ENCODE data around the gene SPECC1L. TPM values are rescaled to one million over a fixed set of nuclear protein-coding genes. Genes with fewer than 3 reads are reported as not detected.

Gene SPECC1L
- total and polyA plus RNA-seq, 2 of the 8 experiments (the other 6 are each of a cell fraction or from before 2014, with no cell fraction given) = 15.7 to 61.6 TPM

DNA sequence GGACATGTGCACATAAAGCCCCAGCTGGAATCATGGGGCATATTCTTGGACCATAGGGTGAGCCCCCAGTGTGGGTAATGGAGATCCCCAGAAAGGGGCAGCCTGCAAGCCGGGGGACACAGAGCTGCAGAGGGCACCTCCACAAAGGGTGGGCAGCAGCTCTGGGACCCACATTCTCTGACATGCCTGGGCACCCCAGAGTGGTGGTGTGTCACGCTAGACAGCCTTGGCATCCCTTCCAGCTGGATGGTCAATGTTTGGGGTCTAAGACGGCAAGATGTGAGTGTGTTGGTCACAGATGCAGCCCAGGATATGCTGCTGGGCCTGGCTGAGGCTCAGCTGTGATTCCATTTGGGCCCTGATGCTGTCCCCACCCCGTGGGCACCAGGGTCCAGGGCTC is 166.5 kb downstream of the SPECC1L start:
- no peak overlapping the region for H3K14ac ChIP-seq (ENCODE audit: insufficient read length)
- no peaks in the 10 kb centered on the region for H3K9me3 ChIP-seq (ENCODE audit: insufficient read depth in 2 of 2, low read depth in 1 of 2, low read length in 1 of 2)
- FAIRE-seq (no peak), DNase-seq (ENCODE audit: low read depth in 1 of 2, low spot score in 2 of 2) (no peak)
- no peaks in the 10 kb centered on the region for H3K36me3 ChIP-seq (ENCODE audit: control insufficient read depth in 2 of 4, insufficient read depth in 4 of 4, low read length in 3 of 4)
- no peaks in the 10 kb centered on the region for H3K79me1 ChIP-seq (ENCODE audit: low read depth, low read length)
- no peak overlapping the region for H2AK5ac ChIP-seq (ENCODE audit: low read depth, low read length)
- no peak overlapping the region for H3K4me2 ChIP-seq (ENCODE audit: insufficient read depth in 1 of 2, low read depth in 2 of 2, low read length in 2 of 2)
- no peak overlapping the region for H2BK12ac ChIP-seq (ENCODE audit: low read depth, low read length)
- no peak overlapping the region for H2BK5ac ChIP-seq (ENCODE audit: low read depth, low read length)
- H4K8ac ChIP-seq (ENCODE audit: extremely low read depth, insufficient read depth, low read length) = no peak overlapping the region
- ChIA-PET CTCF (ENCODE audit: partially characterized antibody) (interaction anchor here (0.9 to 10.8 kb wide), 8 partner anchors 9 to 92 kb away, joined by 3 to 114 read pairs (median 3); no protein-coding TSS in a partner anchor), POLR2A (ENCODE audit: partially characterized antibody) (interaction anchor here (1.3 kb wide), 1 partner anchor 37 kb away, joined by 4 read pairs; no protein-coding TSS in a partner anchor)
- H3K23ac ChIP-seq (ENCODE audit: insufficient read length) = no peak overlapping the region
- no peaks in the 10 kb centered on the region for H3K23me2 ChIP-seq (ENCODE audit: low read depth, low read length)
- H2BK20ac ChIP-seq (ENCODE audit: low read length) = no peak overlapping the region
- H3K4ac ChIP-seq (replicated peaks; ENCODE audit: insufficient read length, low read depth, low read length) = no peak overlapping the region
- no peak overlapping the region for H4K91ac ChIP-seq (replicated peaks; ENCODE audit: insufficient read length, low read length)
- TF ChIP-seq SP1 (IDR thresholded peaks at IDR 0.05; ENCODE audit: low read depth, low read length) = no peak
- TF ChIP-seq SRF (IDR thresholded peaks at IDR 0.05; ENCODE audit: low read depth, low read length) = no peak
- TF ChIP-seq CHD2 (IDR thresholded peaks at IDR 0.05; ENCODE audit: low read length) = no peak
- no peak for TF ChIP-seq EZH2 (IDR thresholded peaks at IDR 0.05; ENCODE audit: low read depth, low read length, severe bottlenecking)
- no peak for TF ChIP-seq TCF12 (IDR thresholded peaks at IDR 0.05; ENCODE audit: low read depth, low read length)
- TF ChIP-seq KDM5A (IDR thresholded peaks at IDR 0.05; ENCODE audit: low read length) = no peak
- TF ChIP-seq MAFK (IDR thresholded peaks at IDR 0.05; ENCODE audit: low read depth, low read length) = no peak
- TF ChIP-seq KDM1A (IDR thresholded peaks at IDR 0.05; ENCODE audit: borderline replicate concordance, low read length) = no peak
- TF ChIP-seq SIRT6 (IDR thresholded peaks at IDR 0.05; ENCODE audit: low read length) = no peak
- TF ChIP-seq BACH1 (IDR thresholded peaks at IDR 0.05; ENCODE audit: low read length) = no peak
- TF ChIP-seq CEBPB (IDR thresholded peaks at IDR 0.05; ENCODE audit: low read depth, low read length) = no peak
- TF ChIP-seq, protein P1, sequence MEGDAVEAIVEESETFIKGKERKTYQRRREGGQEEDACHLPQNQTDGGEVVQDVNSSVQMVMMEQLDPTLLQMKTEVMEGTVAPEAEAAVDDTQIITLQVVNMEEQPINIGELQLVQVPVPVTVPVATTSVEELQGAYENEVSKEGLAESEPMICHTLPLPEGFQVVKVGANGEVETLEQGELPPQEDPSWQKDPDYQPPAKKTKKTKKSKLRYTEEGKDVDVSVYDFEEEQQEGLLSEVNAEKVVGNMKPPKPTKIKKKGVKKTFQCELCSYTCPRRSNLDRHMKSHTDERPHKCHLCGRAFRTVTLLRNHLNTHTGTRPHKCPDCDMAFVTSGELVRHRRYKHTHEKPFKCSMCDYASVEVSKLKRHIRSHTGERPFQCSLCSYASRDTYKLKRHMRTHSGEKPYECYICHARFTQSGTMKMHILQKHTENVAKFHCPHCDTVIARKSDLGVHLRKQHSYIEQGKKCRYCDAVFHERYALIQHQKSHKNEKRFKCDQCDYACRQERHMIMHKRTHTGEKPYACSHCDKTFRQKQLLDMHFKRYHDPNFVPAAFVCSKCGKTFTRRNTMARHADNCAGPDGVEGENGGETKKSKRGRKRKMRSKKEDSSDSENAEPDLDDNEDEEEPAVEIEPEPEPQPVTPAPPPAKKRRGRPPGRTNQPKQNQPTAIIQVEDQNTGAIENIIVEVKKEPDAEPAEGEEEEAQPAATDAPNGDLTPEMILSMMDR (IDR thresholded peaks at IDR 0.05; ENCODE audit: control extremely low read depth in 1 of 3, insufficient read depth in 1 of 3, low read depth in 1 of 3, low read length in 3 of 3) = no peak
- H3K79me2 ChIP-seq (ENCODE audit: control insufficient read depth in 1 of 2, insufficient read depth in 2 of 2, low read length in 2 of 2) = no peaks in the 10 kb centered on the region
- H3K27ac ChIP-seq (ENCODE audit: low read depth, low read length) = no peak overlapping the region
- H2BK120ac ChIP-seq (replicated peaks; ENCODE audit: low read depth, low read length) = no peak overlapping the region
- H3K56ac ChIP-seq (replicated peaks; ENCODE audit: insufficient read length, low read depth, low read length) = no peak overlapping the region
- WGBS, 2 experiments (ENCODE audit: extremely low coverage in 1 of 2, insufficient coverage in 1 of 2, insufficient read length in 1 of 2, insufficient replicate concordance in 2 of 2, low coverage in 1 of 2, low lambda C conversion rate in 2 of 2, missing lambda C conversion rate in 1 of 2) = 88% methylated on average over 4 of the region's 4 CpGs; no CpG with 5 or more reads in 1 of the 2 experiments
- H4K5ac ChIP-seq (ENCODE audit: insufficient read length, low read depth, low read length) = no peak overlapping the region
- H2BK15ac ChIP-seq (ENCODE audit: low read length) = no peak overlapping the region
- H3K4me1 ChIP-seq (replicated peaks in 1 of 4; ENCODE audit: control insufficient read depth in 3 of 4, insufficient read depth in 4 of 4, low read length in 3 of 4) = no peaks in the 10 kb centered on the region; a peak in 1 of 7 replicates
- H4K20me1 ChIP-seq (replicated peaks in 1 of 2; ENCODE audit: control insufficient read depth in 1 of 2, insufficient read depth in 2 of 2, low read length in 2 of 2) = no peaks in the 10 kb centered on the region
- H3K9ac ChIP-seq (replicated peaks in 1 of 4; ENCODE audit: extremely low read depth in 1 of 4, low read depth in 3 of 4, low read length in 3 of 4) = no peak overlapping the region
- no peak overlapping the region for H2AFZ ChIP-seq (ENCODE audit: low read length)
- H3K18ac ChIP-seq (ENCODE audit: extremely low read depth, low read length) = no peak overlapping the region
- H3K4me3 ChIP-seq (ENCODE audit: extremely low read depth in 1 of 4, insufficient read depth in 2 of 4, low read depth in 3 of 4, low read length in 4 of 4) = no peak overlapping the region
- no peaks in the 10 kb centered on the region; a peak in 1 of 7 replicates for H3K27me3 ChIP-seq (replicated peaks in 1 of 4; ENCODE audit: control insufficient read depth in 3 of 4, extremely low read depth in 1 of 4, insufficient read depth in 3 of 4, low read length in 3 of 4)
